GM12891 (cell line): ENCODE data around the gene PSIP1.
"Not testable (repeated sequence)": the region's sequence is repeated elsewhere in the genome, so short reads cannot be mapped to it uniquely, and the experiment has no call there.

Source experiments
- DNase-seq: peaks from one replicate; pipeline ENCODE4 v3.0.0; 2011; ENCODE audit warnings: low spot score; ENCODE audit not compliant: insufficient read length
- FAIRE-seq: peaks from 2 replicates; lab custom pipeline; 2011; peaks lifted over from hg19 to GRCh38; lab: Jason Lieb, UNC
- PAX5 ChIP-seq: IDR thresholded peaks from 2 replicates; pipeline ENCODE4 v1.6.1; 2011; ENCODE audit warnings: low read length, moderate library complexity, mild to moderate bottlenecking; ENCODE audit not compliant: insufficient read depth, severe bottlenecking
- POLR2A ChIP-seq: IDR thresholded peaks from 2 replicates; pipeline ENCODE4 v1.6.1; 2011; ENCODE audit warnings: low read depth, low read length, control low read depth
- POLR2AphosphoS5 ChIP-seq: IDR thresholded peaks from 2 replicates; pipeline ENCODE4 v1.6.1; 2011; ENCODE audit warnings: low read depth, low read length, control low read depth
- POU2F2 ChIP-seq: IDR thresholded peaks from 2 replicates; pipeline ENCODE4 v1.6.1; 2011; ENCODE audit warnings: low read depth, mild to moderate bottlenecking, control low read depth, low read length, moderate library complexity
- SPI1 ChIP-seq: IDR thresholded peaks from 2 replicates; pipeline ENCODE4 v1.6.1; 2011; ENCODE audit warnings: low read depth, low read length, control low read depth
- TAF1 ChIP-seq: IDR thresholded peaks from 2 replicates; pipeline ENCODE4 v1.6.1; 2011; ENCODE audit warnings: low read depth, low read length, control low read depth

The PSIP1 gene

GRCh38 chr9:15453956-15454355 is 56.8 kb downstream of the PSIP1 start:
- no peak for TF ChIP-seq POLR2A
- no peak for TF ChIP-seq POU2F2
- TF ChIP-seq POLR2AphosphoS5 = no peak
- no peak for TF ChIP-seq SPI1
- no peak for TF ChIP-seq PAX5
- TF ChIP-seq TAF1 = no peak
- DNase-seq = no peak
- no peak for FAIRE-seq

GRCh38 chr9:15444141-15444540 is 66.6 kb downstream of the PSIP1 start:
- DNase-seq (no peak), FAIRE-seq (no peak)
- no peak for TF ChIP-seq POLR2A
- TF ChIP-seq SPI1 = no peak
- TF ChIP-seq POLR2AphosphoS5 = no peak
- TF ChIP-seq POU2F2 = no peak
- no peak for TF ChIP-seq PAX5
- no peak for TF ChIP-seq TAF1

- FAIRE-seq, DNase-seq: not testable (repeated sequence)
These were observed 68.5 kb downstream of the PSIP1 start for GRCh38 chr9:15442264-15442663.

- FAIRE-seq, DNase-seq: not testable (repeated sequence)
These were observed 68.9 kb downstream of the PSIP1 start for GRCh38 chr9:15441841-15442240.

GRCh38 chr9:15438891-15439290 is 71.9 kb downstream of the PSIP1 start:
- no peak for DNase-seq
- FAIRE-seq = no peak
- no peak for TF ChIP-seq POLR2A
- no peak for TF ChIP-seq TAF1
- TF ChIP-seq POLR2AphosphoS5 = no peak
- TF ChIP-seq SPI1 = no peak
- TF ChIP-seq POU2F2 = no peak
- TF ChIP-seq PAX5 = no peak

- peak; percentile 23 for FAIRE-seq
- TF ChIP-seq POLR2A (no peak), SPI1 (peak; percentile 54), PAX5 (no peak)
- no peak for DNase-seq
These were observed 77.1 kb downstream of the PSIP1 start for GRCh38 chr9:15433661-15434060.

GRCh38 chr9:15433191-15433590 is 77.6 kb downstream of the PSIP1 start:
- DNase-seq = no peak
- TF ChIP-seq POLR2A = no peak
- TF ChIP-seq POU2F2 = no peak
- TF ChIP-seq SPI1 = no peak
- no peak for TF ChIP-seq POLR2AphosphoS5
- TF ChIP-seq TAF1 = no peak
- TF ChIP-seq PAX5 = no peak
- no peak for FAIRE-seq

- TF ChIP-seq TAF1 = no peak
- TF ChIP-seq POU2F2 = no peak
- TF ChIP-seq PAX5 = no peak
- TF ChIP-seq POLR2A = no peak
- TF ChIP-seq SPI1 = no peak
- no peak for TF ChIP-seq POLR2AphosphoS5
- DNase-seq = no peak
- FAIRE-seq = no peak
These were observed 79.6 kb downstream of the PSIP1 start for GRCh38 chr9:15430920-15431844.

GRCh38 chr9:15427702-15428101 is 83.1 kb downstream of the PSIP1 start:
- FAIRE-seq, DNase-seq: not testable (repeated sequence)

GRCh38 chr9:15426019-15426418 is 84.8 kb downstream of the PSIP1 start:
- TF ChIP-seq TAF1 (no peak), SPI1 (peak; percentile 94)
- DNase-seq (peak; percentile 35), FAIRE-seq (peak; percentile 97)
